HG03159 (cell line): ENCODE results near the gene LHX3.

Source experiments
- ATAC-seq: cut with Tn5 transposase; IDR thresholded peaks from one replicate; pipeline ENCODE4 v1.9.1; 2021; ENCODE audit warnings: mild to moderate bottlenecking, moderate library complexity; ENCODE audit not compliant: unreplicated experiment

The LHX3 gene

DNA sequence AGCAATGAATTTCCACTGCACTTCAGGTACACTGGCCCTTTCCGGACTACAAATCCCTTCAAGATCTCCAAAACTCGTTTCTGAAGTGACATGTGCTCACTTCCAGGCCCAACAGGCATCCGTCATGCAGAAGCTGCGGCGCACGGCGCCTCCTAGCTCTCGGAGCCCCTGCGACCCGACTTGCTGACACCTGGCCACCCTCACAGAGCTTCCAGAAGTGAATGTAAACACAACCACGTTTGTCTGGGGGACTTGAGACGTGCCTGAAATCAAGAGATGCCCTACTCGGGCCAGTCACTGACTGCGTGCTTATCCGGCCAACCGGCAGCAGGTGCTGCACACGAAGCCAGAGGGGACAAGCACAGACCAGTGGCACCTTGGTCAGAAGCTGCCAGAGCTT, 4.9 kb upstream of the LHX3 start:
- no peak for ATAC-seq

DNA sequence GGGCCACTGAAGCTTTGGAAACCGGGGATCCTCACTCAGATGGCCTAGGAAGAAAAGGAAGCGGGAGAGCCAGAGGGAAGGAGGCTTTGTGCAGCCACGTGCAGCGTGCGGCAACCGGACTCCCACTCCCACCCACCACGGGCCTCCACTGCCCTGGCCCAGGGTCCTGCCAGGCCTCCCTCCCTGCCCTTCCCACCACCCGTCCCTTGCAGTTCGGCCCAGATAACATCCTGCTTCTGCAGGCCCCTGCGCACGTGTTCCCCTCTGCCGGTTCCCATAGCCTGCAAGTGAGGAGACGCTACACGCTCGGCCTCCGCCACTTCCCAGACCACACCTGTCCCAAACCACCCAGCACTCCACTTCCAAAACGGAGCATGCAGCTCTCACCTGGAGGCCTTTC, 4.3 kb upstream of the LHX3 start:
- ATAC-seq = no peak

DNA sequence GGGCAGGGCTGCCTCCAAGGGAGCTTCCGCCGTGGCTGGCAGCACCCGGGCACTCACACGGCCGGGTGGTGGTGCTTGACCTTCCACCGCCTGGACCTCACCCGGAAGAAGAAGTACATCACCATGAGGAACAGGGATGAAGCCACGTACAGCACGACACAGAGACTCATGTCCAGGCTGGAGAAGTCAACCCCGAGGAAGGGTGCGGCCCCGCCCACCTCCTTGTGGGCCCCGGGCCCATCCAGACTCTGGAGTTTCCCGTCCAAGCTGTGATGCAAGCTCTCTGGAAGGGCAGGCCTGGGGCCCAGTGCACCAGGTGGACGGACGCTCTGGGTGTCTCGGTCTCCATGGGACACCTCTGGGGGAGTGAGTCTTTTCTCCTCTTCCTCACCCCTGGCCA, 3.7 kb upstream of the LHX3 start:
- no peak for ATAC-seq

GRCh38 chr9:136207616-136208015, 2.7 kb upstream of the LHX3 start:
- ATAC-seq = no peak

GRCh38 chr9:136206602-136207275, 1.8 kb upstream of the LHX3 start:
- no peak for ATAC-seq

- ATAC-seq = no peak
These were observed 722 bp upstream of the LHX3 start for GRCh38 chr9:136205707-136205992.

DNA sequence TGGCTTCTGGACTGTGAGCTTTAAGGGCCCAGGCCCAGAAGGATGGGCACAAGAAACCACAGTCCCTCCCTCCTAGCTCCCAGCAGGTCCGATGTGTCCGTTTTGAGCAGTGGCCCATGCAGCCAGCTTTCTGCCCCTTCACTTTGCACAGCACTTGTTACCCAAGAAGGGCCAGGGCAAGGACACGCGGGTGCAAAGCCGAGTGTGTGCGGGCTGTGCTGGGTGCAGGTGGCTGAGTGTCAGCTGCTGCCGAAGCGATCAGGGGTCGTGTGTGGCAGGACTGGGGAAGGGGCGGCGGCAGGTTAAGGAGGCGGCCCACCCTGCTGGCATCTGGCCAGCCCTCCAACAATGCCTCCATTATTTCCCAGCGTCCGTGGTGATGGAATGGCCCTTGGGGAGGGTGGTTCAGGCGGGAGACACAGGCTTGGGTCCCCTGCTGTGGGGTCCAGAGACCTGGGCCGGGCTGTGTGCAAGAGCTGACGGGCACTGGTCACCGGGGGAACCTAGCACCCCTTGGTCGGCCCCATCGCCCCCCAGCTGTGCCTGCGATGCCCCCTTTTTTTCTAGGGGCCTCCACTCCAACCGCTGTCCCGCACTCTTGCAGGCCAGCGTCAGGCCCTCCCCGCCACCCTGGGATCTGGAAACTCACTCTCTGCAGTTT, 653 bp downstream of the LHX3 start:
- no peak for ATAC-seq

GRCh38 chr9:136203408-136204144, 1.4 kb downstream of the LHX3 start:
- ATAC-seq = no peak

- no peak for ATAC-seq
These were observed 2.2 kb downstream of the LHX3 start for GRCh38 chr9:136202454-136203407.

- no peak for ATAC-seq
These were observed 3.1 kb downstream of the LHX3 start for GRCh38 chr9:136201609-136202453.

DNA sequence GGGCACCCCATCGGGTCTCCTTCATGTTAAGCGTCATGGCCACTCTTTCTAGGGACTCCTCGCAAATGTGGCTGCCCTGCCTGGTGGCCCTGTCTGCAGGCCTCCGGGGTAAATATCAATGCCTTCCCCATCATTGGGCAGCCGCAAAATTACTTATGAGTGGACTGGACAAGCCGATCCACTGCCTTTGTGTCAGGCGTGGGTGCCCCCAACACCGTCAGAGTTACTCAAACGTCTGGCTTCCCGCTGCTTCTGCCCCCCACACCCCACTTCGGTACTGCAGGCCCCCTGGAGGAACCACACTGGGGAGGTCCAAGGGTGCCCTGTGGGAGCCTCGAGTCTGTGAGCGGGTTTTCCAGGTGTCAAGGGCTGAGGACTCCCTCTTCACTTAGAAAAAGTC, 3.8 kb downstream of the LHX3 start:
- no peak for ATAC-seq

GRCh38 chr9:136200424-136200823, 4.5 kb downstream of the LHX3 start:
- no peak for ATAC-seq

GRCh38 chr9:136199391-136200288, 5.3 kb downstream of the LHX3 start:
- ATAC-seq = no peak

- no peak for ATAC-seq
These were observed 6.3 kb downstream of the LHX3 start for GRCh38 chr9:136198605-136199083.

- no peak for ATAC-seq
These were observed 6.9 kb downstream of the LHX3 start for GRCh38 chr9:136197930-136198604.

DNA sequence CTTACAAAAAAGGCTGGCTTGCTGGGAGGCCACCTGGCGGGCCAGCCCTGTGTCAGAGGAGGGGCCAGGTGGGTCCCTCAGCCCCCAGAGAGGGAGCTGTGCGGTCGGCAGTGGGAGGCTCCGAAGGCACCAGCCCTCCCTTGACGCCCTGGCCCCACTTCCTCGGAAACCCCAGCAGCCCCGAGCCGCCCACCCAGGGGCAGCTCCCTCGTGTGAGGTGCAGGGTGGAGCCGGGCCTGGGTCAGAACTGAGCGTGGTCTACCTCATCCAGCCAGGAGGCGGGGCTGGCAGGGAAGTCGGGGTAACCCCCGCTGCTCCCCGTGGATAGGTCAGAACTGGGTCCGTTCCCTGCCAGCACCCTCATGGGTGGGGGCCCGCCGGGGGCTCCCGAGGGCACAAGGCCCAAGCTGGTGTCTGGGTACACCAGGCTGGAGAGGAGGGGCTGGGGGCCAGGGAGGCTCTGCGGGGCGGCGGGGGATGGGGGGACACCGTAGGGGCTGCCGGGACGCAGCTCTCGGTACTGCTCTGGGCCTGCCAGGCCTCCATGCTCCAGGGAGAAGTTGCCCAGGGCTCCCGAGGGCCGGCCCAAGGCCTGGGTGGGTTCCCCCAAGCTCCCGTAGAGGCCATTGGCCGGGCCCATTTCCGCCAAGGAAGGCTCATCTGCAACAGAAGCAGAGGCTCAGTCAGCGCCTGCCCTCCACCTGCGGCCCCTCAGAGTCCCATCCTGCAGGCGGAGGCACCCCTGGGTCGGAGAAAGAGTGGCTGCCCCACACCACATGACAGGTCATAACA, 7.6 kb downstream of the LHX3 start:
- no peak for ATAC-seq

- ATAC-seq = no peak
These were observed 8.4 kb downstream of the LHX3 start for GRCh38 chr9:136196404-136197083.
